H1 (cell line): ENCODE measurements around the gene NEBL.

ENCODE experiments used
- CTCF ChIP-seq, 3 experiments: IDR thresholded peaks; 1 replicate in 2 of 3; 2 replicates in 1 of 3; pipeline versions ENCODE4 v1.5.1 to v1.6.1; 2011; ENCODE audit warnings: low read length in 3 of 3, mild to moderate bottlenecking in 3 of 3, inconsistent platforms in 2 of 3, low read depth in 1 of 3, moderate library complexity in 1 of 3; ENCODE audit not compliant: insufficient read depth in 1 of 3; ENCODE audit errors: control extremely low read depth in 1 of 3
- EZH2 ChIP-seq: fragments of 200-600 bp; sonication (generic); IDR thresholded peaks from 2 replicates; pipeline ENCODE4 v1.7.1; 2012; ENCODE audit warnings: low read depth, mild to moderate bottlenecking, moderate library complexity, low read length, inconsistent platforms; ENCODE audit not compliant: severe bottlenecking
- NRF1 ChIP-seq: IDR thresholded peaks from 2 replicates; pipeline ENCODE4 v1.6.1; 2011; ENCODE audit warnings: mild to moderate bottlenecking, low read depth, low read length, improper control_type of control experiment
- POLR2A ChIP-seq, 2 experiments: IDR thresholded peaks; 1 replicate in 1 of 2; 2 replicates in 1 of 2; pipeline ENCODE4 v1.6.1; 2011; ENCODE audit warnings: low read depth in 2 of 2, low read length in 2 of 2, mild to moderate bottlenecking in 2 of 2; ENCODE audit errors: control extremely low read depth in 1 of 2
- RNF2 ChIP-seq: fragments of 200-900, 300-1000 bp; sonication (generic); IDR thresholded peaks from 2 replicates; pipeline ENCODE4 v1.7.1; 2016; ENCODE audit warnings: borderline replicate concordance, low read depth, mild to moderate bottlenecking, antibody characterized with exemption, low read length; ENCODE audit not compliant: poor library complexity, severe bottlenecking; ENCODE audit errors: missing control alignments
- RXRA ChIP-seq: IDR thresholded peaks from 2 replicates; pipeline ENCODE4 v1.6.1; 2011; ENCODE audit warnings: low read depth, mild to moderate bottlenecking, low read length, moderate library complexity; ENCODE audit not compliant: insufficient read depth
- SIN3A ChIP-seq, 2 experiments: IDR thresholded peaks in 1 of 2; conservative IDR thresholded peaks in 1 of 2; 2 replicates each; pipeline ENCODE4 v1.6.1; 2011 to 2012; ENCODE audit warnings: low read length in 2 of 2, improper control_type of control experiment in 1 of 2, low read depth in 1 of 2, mild to moderate bottlenecking in 1 of 2
- SP1 ChIP-seq: IDR thresholded peaks from 2 replicates; pipeline ENCODE4 v1.6.1; 2011; ENCODE audit warnings: low read depth, low read length
- SP4 ChIP-seq: IDR thresholded peaks from 2 replicates; pipeline ENCODE4 v1.6.1; 2012; ENCODE audit warnings: low read length, inconsistent platforms
- SUZ12 ChIP-seq: fragments of 200-600 bp; sonication (generic); IDR thresholded peaks from 2 replicates; pipeline ENCODE4 v1.6.1; 2012; ENCODE audit warnings: mild to moderate bottlenecking, inconsistent platforms, low read length, moderate library complexity, mixed read lengths
- TAF1 ChIP-seq: IDR thresholded peaks from 2 replicates; pipeline ENCODE4 v1.6.1; 2011; ENCODE audit warnings: mild to moderate bottlenecking, low read depth, low read length
- USF2 ChIP-seq: IDR thresholded peaks from 2 replicates; pipeline ENCODE4 v1.6.1; 2011; ENCODE audit warnings: low read length, improper control_type of control experiment

DNA sequence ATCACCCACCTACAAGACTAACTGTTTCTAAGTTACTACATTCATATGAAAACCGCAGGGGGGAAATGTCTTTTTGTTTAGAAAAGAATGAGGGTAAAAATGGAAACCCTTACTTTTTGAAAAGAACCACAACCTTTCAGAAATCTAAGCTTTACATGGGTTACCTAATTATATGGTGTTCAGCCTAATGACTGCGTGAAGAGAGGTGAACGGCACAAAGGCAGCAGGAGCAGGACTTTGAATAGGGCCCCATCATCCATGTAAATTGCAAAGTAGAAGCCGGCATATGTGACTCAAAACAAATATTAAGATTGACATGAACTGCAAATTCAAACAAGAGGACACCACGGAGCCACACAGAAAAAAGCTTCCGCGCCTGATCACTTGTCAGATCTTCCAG, 25.1 kb downstream of the NEBL start:
- TF ChIP-seq SP1 (no peak), POLR2A (IDR thresholded peaks at IDR 0.05; ENCODE audit: control extremely low read depth in 1 of 2, low read depth in 2 of 2, low read length in 2 of 2) (no peak), SIN3A (conservative IDR thresholded peaks at IDR 0.05 in 1 of 2, IDR thresholded peaks at IDR 0.05 in 1 of 2; ENCODE audit: low read depth in 1 of 2, low read length in 2 of 2) (no peak), SUZ12 (no peak), CTCF (IDR thresholded peaks at IDR 0.05; ENCODE audit: control extremely low read depth in 1 of 3, insufficient read depth in 1 of 3, low read depth in 1 of 3, low read length in 3 of 3) (no peak), RXRA (no peak), EZH2 (no peak), RNF2 (no peak), SP4 (no peak), TAF1 (no peak), NRF1 (no peak), USF2 (no peak)
